GM10266 (cell line): ENCODE results near the gene RAB31.

Source experiments
- DNase-seq: peaks from one replicate; pipeline ENCODE4 v3.0.0; 2012; ENCODE audit errors: extremely low spot score
- CTCF ChIP-seq: IDR thresholded peaks from 2 replicates; pipeline ENCODE4 v1.5.1; 2012; ENCODE audit warnings: mild to moderate bottlenecking, low read depth; ENCODE audit not compliant: control insufficient read depth, insufficient read depth; ENCODE audit errors: missing control alignments

RAB31 gene

DNA sequence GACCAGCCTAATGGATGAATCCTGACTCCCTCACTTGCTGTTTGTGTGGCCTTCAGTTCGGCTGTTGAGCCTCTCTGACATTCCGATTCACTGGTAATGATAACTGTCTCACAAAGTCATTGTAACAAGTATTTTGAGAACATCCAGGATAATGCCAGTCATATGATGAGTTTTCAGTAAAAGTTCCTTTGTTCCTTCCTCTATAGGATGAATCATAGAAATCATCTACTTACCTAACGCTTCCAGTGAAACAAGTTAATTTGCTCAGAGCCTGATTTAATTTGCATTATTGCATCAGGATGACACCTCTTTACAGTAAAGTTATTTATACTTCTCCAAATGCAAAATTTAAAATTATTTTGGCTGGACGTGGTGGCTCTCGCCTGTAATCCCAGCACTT lies 32.0 kb downstream of the RAB31 start:
- no peak for TF ChIP-seq CTCF
- no peak for DNase-seq

GRCh38 chr18:9741406-9741792 lies 33.3 kb downstream of the RAB31 start:
- TF ChIP-seq CTCF: no peak
- DNase-seq: no peak

DNA sequence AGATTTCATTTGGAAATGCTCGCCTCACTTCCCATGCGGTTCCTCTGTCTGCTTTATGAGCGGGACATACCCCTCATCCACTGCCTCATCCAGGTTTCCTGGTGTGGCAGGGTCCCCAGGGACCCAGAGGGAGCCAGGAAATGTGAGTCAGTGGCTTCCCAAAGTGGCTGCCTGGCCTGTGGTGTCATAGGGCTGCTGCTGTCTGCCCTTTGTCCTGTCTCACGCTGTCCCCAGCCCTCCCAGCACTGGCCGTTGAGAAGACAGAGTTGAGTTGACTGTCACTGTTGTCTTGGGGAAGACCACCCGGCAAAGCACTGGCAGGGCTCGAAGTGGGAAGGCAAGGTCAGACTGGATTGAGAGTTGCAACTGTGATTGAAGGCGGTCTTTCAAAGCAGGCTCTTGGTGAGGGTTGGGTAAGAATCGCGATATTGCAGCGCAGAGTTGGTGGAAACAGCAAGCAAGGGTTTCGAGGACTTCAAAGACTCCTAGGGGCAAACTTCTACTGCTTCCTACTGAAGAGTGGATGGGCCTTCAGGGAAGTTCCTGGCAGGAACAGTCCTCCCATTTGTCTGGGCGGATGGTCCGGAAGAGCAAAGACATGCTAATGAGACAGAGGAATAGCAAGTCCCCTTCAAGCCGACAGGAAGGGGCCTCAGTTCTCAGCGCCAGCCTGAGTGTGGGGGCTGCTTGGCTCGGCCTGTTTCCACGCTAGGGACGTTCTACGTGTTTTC lies 33.9 kb downstream of the RAB31 start:
- no peak for TF ChIP-seq CTCF
- DNase-seq: no peak

DNA sequence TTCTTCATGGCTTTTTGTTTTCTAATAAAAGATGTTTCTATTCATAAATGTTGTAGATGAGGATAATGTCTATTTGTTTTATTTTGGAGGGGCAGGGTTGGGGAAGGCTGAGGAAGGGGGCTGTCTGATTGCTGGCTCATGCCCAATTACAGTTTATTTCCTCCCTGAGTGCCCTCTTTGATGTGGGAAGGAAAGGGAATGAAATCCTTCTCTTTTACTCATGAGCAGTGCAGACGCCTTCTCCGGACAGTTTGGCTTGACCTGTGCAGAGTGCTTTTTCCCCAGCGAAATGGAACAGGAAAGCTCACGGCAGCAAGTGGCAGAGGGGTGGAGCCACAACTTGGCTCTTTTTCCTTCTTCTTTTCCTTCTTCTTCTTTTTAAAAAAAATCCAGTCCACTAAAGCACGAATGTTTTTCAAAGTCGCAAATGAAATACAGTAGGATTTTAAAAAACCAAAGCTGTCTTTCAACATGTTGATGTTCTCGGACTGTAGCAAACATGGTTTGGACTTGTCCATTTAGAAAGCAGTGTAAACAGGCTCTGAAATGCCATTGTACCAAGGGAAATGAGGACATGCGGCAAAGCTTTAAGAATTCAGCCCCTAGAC lies 34.5 kb downstream of the RAB31 start:
- no peak for TF ChIP-seq CTCF
- no peak for DNase-seq

GRCh38 chr18:9743200-9744016 lies 35.3 kb downstream of the RAB31 start:
- DNase-seq: no peak
- no peak for TF ChIP-seq CTCF

GRCh38 chr18:9746958-9747357 lies 38.9 kb downstream of the RAB31 start:
- DNase-seq: no peak
- no peak for TF ChIP-seq CTCF
